GM12864 (cell line): ENCODE measurements around the gene TMEM225B.
"Not testable (repeated sequence)": the region's sequence is repeated elsewhere in the genome, so short reads cannot be mapped to it uniquely, and the experiment has no call there.

Experiments used
- DNase-seq: peaks from one replicate; pipeline ENCODE4 v3.0.0-alpha.2; 2011; ENCODE audit warnings: low read depth
- H3K4me3 ChIP-seq: 2 replicates; pipeline ENCODE4 v1.5.1; 2011; ENCODE audit warnings: mild to moderate bottlenecking, low read depth, low read length, control low read depth
- TF ChIP-seq, protein P1 (sequence below): IDR thresholded peaks from 2 replicates; pipeline ENCODE4 v1.5.1; 2011; ENCODE audit warnings: low read depth, mild to moderate bottlenecking, moderate library complexity, low read length, control low read depth, inconsistent platforms; ENCODE audit errors: missing control alignments

TMEM225B gene

GRCh38 chr7:99562832-99563231 lies 35.2 kb upstream of the TMEM225B start:
- TF ChIP-seq, protein P1, sequence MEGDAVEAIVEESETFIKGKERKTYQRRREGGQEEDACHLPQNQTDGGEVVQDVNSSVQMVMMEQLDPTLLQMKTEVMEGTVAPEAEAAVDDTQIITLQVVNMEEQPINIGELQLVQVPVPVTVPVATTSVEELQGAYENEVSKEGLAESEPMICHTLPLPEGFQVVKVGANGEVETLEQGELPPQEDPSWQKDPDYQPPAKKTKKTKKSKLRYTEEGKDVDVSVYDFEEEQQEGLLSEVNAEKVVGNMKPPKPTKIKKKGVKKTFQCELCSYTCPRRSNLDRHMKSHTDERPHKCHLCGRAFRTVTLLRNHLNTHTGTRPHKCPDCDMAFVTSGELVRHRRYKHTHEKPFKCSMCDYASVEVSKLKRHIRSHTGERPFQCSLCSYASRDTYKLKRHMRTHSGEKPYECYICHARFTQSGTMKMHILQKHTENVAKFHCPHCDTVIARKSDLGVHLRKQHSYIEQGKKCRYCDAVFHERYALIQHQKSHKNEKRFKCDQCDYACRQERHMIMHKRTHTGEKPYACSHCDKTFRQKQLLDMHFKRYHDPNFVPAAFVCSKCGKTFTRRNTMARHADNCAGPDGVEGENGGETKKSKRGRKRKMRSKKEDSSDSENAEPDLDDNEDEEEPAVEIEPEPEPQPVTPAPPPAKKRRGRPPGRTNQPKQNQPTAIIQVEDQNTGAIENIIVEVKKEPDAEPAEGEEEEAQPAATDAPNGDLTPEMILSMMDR, result no peak
- H3K4me3 ChIP-seq, result no peak overlapping the region
- no peak for DNase-seq

GRCh38 chr7:99563650-99564049 lies 34.4 kb upstream of the TMEM225B start:
- no peak for DNase-seq
- H3K4me3 ChIP-seq, result no peak overlapping the region
- TF ChIP-seq, protein P1, result no peak

DNA sequence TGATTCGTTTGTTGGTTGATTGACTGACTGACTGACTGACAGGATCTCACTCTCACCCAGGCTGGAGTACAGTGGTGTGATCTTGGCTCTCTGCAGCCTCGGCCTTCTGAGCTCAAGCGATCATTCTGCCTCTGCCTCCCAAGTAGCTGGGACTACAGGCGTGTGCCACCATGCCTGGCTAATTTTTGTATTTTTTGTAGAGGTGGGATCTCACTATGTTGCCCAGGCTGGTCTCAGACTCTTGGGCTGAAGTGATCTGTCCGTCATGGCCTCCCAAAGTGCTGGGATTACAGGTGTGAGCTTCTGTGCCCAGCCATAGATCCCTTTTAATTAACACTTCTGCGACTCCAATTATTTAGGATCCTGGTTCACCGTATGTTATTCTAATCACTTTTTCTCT lies 29.3 kb upstream of the TMEM225B start:
- not testable (repeated sequence) for DNase-seq, H3K4me3 ChIP-seq

DNA sequence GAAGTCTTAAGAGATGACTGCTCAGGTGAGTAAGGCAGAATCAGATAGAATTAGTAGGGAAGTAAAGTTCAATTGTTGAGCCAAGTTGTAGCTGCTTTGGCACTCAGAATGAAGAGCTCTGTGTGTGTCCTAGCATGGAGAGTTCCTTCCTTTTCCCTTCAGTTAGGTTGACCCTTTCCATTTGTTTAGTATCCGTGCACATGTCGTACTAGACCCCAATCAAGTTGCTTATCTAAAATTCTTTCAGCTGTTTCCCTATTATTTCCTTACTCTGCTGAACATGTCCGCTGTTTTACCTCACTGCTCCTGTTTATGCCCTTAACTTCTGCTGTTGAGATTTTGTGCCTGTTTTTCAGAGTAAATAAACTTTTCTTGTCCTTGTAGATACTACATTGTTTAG lies 26.3 kb upstream of the TMEM225B start:
- no peak overlapping the region for H3K4me3 ChIP-seq
- no peak for DNase-seq
- TF ChIP-seq, protein P1, result no peak

DNA sequence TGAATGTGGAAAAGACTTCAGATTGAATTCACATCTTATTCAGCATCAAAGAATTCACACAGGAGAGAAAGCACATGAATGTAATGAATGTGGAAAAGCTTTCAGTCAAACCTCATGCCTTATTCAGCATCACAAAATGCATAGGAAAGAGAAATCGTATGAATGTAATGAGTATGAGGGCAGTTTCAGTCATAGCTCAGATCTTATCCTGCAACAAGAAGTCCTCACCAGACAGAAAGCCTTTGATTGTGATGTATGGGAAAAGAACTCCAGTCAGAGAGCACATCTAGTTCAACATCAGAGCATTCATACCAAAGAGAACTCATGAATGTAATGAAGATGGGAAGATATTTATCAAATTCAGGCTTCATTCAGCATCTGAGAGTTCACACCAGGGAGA lies 24.8 kb upstream of the TMEM225B start:
- TF ChIP-seq, protein P1, result no peak
- H3K4me3 ChIP-seq, result no peak overlapping the region
- no peak for DNase-seq

- TF ChIP-seq, protein P1, result no peak
- no peak overlapping the region for H3K4me3 ChIP-seq
- no peak for DNase-seq
These were observed 21.8 kb upstream of the TMEM225B start for GRCh38 chr7:99576251-99576650.

DNA sequence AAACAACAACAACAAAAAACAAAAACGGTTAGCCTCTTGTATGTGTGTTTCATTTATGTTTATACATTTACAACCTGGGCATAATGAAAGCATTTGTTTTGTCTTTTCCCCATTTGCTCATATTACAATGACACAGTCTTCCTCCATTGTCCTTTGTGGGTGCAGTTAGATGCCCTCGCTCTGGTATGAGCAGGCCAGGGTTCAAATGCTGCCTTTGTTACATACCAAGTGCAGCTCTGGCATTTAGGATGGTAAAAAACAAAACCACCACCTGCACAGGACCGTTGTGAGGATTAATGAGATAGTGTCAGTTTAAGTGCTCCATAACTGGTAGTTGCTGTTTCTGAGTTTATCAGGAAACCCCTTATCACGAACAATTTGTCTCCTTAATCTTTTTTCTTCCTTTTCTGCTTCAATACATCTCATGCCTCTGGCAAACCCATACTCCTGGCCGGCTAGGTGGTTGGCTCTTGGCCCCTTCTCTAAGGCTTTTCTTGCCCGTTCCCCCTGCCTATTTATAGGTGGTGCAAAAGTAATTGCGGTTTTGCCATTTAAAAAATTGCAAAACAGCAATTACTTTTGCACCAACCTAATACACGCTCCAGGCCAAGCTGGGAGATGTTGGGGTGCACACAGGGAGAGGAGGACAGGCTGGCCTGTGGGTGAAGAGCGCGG lies 18.6 kb upstream of the TMEM225B start:
- TF ChIP-seq, protein P1, result no peak
- DNase-seq, result no peak
- peak overlapping the region; percentile 1 for H3K4me3 ChIP-seq
